Activated CD8-positive, alpha-beta T cell treated with anti-CD3 and anti-CD28 coated beads for 36 hours (primary cell): Measurements from ENCODE around the gene LRP1B. TPM values are rescaled to one million over a fixed set of nuclear protein-coding genes. Genes with fewer than 3 reads are reported as not detected.
"Not testable (repeated sequence)": the region's sequence is repeated elsewhere in the genome, so short reads cannot be mapped to it uniquely, and the experiment has no call there.

ENCODE experiments used
- ATAC-seq: fragments of 200-7000 bp; cut with Tn5 transposase; one replicate; pipeline ENCODE4 v1.10.0; 2021; ENCODE audit warnings: mild to moderate bottlenecking, moderate library complexity
- CTCF ChIA-PET: fragments of 350-600 bp; sonication (Branson Sonifier 250); formaldehyde crosslinking; loops from one replicate; lab custom pipeline; 2021; ENCODE audit warnings: antibody characterized with exemption; lab: Charles Lee
- POLR2A ChIA-PET: fragments of 350-600 bp; sonication (Branson Sonifier 250); formaldehyde crosslinking; loops from one replicate; lab custom pipeline; 2021; ENCODE audit warnings: antibody characterized with exemption; lab: Charles Lee
- DNase-seq: peaks from one replicate; pipeline ENCODE4 v3.0.0-alpha.2; 2020
- H3K27ac Mint-ChIP-seq: one replicate; pipeline ENCODE4 v1.8.0; 2021; ENCODE audit warnings: mild to moderate bottlenecking, mixed read lengths
- H3K27me3 Mint-ChIP-seq: one replicate; pipeline ENCODE4 v1.8.0; 2021; ENCODE audit warnings: mixed read lengths
- H3K36me3 Mint-ChIP-seq: one replicate; pipeline ENCODE4 v1.8.0; 2021; ENCODE audit warnings: low read depth, mixed read lengths
- H3K4me1 Mint-ChIP-seq: one replicate; pipeline ENCODE4 v1.8.0; 2021; ENCODE audit warnings: low read depth, mixed read lengths
- H3K4me3 Mint-ChIP-seq: one replicate; pipeline ENCODE4 v1.8.0; 2021; ENCODE audit warnings: mild to moderate bottlenecking, moderate library complexity, mixed read lengths
- H3K9me3 Mint-ChIP-seq: one replicate; pipeline ENCODE4 v1.8.0; 2021; ENCODE audit warnings: mixed read lengths
- intact Hi-C: fragments of 100-400 bp; cut with micrococcal nuclease; formaldehyde crosslinking; loops from one replicate; pipeline ENCODE4 v1.10.0; 2022
- total RNA-seq, 2 experiments: library from RNA; stranded (reverse); gene quantifications; one replicate each; pipeline ENCODE4 v1.2.3, GENCODE V29; 2021
- TF ChIP-seq, protein P1 (sequence below): fragments of 200-600 bp; IDR thresholded peaks from one replicate; pipeline ENCODE4 v1.8.0; 2022; ENCODE audit warnings: antibody characterized with exemption, mild to moderate bottlenecking

The LRP1B gene
- total RNA-seq, 2 experiments from 2014 or later = not detected

DNA sequence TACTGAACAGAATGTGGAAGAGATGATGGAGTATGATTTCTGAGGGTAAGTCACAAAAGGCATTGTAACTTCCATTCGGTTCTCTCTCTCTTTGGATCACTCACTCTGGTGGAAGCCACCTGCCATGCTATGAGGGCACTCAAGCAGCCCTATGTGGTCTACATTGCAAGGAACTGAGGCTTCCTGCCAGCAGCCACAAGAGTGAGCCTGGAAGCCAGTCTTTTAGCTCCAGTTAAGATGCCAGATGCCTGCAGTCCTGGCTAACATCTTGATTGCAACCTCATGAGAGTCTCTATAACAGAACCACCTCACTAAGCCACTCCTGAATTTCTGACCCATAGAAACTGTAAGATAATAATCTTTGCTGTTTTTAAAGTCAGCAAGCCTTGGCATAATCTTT is 935.7 kb downstream of the LRP1B start:
- CTCF ChIA-PET = no interaction called here
- H3K36me3 Mint-ChIP-seq = no peaks in the 10 kb centered on the region
- DNase-seq (no peak), ATAC-seq (no peak)
- H3K27me3 Mint-ChIP-seq = no peaks in the 10 kb centered on the region
- no peak overlapping the region for H3K4me3 Mint-ChIP-seq
- peaks cover 15% of the 10 kb centered on the region for H3K9me3 Mint-ChIP-seq
- POLR2A ChIA-PET = no interaction called here
- H3K4me1 Mint-ChIP-seq = no peaks in the 10 kb centered on the region
- intact Hi-C loops = no loop called here
- H3K27ac Mint-ChIP-seq = no peak overlapping the region
- TF ChIP-seq, protein P1, sequence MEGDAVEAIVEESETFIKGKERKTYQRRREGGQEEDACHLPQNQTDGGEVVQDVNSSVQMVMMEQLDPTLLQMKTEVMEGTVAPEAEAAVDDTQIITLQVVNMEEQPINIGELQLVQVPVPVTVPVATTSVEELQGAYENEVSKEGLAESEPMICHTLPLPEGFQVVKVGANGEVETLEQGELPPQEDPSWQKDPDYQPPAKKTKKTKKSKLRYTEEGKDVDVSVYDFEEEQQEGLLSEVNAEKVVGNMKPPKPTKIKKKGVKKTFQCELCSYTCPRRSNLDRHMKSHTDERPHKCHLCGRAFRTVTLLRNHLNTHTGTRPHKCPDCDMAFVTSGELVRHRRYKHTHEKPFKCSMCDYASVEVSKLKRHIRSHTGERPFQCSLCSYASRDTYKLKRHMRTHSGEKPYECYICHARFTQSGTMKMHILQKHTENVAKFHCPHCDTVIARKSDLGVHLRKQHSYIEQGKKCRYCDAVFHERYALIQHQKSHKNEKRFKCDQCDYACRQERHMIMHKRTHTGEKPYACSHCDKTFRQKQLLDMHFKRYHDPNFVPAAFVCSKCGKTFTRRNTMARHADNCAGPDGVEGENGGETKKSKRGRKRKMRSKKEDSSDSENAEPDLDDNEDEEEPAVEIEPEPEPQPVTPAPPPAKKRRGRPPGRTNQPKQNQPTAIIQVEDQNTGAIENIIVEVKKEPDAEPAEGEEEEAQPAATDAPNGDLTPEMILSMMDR = no peak

DNA sequence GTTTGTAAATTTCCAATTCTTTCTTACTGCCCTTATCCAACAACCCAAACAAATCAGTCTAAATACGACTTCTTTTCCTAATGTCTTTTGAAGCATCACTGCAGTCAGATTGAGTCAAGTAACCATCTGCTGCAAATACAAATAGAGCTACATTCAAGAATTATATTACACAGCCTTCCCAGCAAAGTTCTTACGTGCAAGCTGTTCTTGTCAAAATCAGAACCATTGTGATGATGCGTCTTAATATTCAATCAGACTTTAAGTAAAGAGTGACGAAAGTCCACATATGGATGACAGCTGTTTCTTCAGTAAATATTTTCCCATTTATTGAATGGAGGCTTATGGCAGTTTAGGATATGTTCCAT is 943.8 kb downstream of the LRP1B start:
- intact Hi-C loops = no loop called here
- Mint-ChIP-seq H3K9me3 (peaks cover 2% of the 10 kb centered on the region), H3K4me1 (no peaks in the 10 kb centered on the region), H3K36me3 (no peaks in the 10 kb centered on the region), H3K27ac (no peak overlapping the region), H3K27me3 (no peaks in the 10 kb centered on the region), H3K4me3 (no peak overlapping the region)
- ChIA-PET CTCF (no interaction called here), POLR2A (no interaction called here)
- TF ChIP-seq, protein P1 = no peak
- DNase-seq = no peak
- no peak for ATAC-seq

DNA sequence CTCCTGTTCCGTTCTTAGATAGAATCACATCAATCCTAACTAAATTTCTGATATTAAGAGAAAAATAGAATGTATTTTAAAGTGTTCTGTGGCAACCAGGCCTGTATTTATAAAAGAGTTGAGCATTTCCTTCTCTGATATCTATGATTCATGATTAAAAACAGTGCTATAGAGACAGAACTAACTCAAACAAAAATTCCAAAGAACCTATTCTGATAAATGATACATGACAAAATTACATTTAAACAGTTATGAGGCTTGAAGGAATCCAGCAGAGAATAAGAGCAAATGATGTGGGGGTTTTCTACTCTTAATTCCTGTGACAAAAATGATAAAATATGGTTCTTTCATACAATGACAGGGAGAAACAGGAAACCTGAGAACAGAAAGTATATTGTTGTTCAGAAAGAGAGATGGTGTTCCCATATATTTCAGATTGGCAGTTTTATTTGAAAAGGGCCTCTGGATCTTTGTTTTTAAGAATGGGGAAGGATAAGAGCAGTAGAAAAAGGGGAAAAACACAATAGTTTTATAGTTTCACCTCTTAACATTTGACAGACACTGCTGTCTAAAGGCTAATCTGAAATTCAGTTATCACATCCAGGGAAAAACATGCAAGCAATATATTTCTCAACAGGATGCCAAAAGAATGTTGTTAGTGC is 944.3 kb downstream of the LRP1B start:
- no peak overlapping the region for H3K27ac Mint-ChIP-seq
- peaks cover 2% of the 10 kb centered on the region for H3K9me3 Mint-ChIP-seq
- no peaks in the 10 kb centered on the region for H3K27me3 Mint-ChIP-seq
- H3K4me1 Mint-ChIP-seq = no peaks in the 10 kb centered on the region
- H3K4me3 Mint-ChIP-seq = no peak overlapping the region
- H3K36me3 Mint-ChIP-seq = no peaks in the 10 kb centered on the region
- POLR2A ChIA-PET = no interaction called here
- intact Hi-C loops = no loop called here
- CTCF ChIA-PET = no interaction called here
- no peak for ATAC-seq
- TF ChIP-seq, protein P1 = no peak
- no peak for DNase-seq

DNA sequence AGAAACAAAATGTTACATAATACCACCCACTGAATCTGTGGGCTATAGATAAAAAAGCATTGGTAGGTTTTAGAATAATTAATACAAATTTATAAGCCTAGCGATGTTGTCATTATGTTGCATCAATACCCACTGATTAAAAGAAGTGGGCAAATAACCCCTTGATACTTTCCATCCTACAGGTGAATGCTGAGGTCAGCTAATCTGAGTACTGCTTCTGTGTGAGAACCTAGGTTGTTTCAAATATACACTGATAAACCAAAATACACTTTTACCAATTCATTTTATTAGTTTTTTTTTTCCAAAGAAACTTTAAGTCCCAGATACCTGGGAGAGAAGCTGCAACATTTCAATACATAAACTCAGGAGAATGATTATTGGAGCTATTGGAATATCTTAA is 948.6 kb downstream of the LRP1B start:
- Mint-ChIP-seq H3K27ac (no peak overlapping the region), H3K4me1 (no peaks in the 10 kb centered on the region), H3K27me3 (no peaks in the 10 kb centered on the region), H3K4me3 (no peak overlapping the region), H3K9me3 (peaks cover 8% of the 10 kb centered on the region), H3K36me3 (no peaks in the 10 kb centered on the region)
- intact Hi-C loops = no loop called here
- ChIA-PET POLR2A (no interaction called here), CTCF (no interaction called here)
- DNase-seq (no peak), ATAC-seq (no peak)
- TF ChIP-seq, protein P1 = no peak

DNA sequence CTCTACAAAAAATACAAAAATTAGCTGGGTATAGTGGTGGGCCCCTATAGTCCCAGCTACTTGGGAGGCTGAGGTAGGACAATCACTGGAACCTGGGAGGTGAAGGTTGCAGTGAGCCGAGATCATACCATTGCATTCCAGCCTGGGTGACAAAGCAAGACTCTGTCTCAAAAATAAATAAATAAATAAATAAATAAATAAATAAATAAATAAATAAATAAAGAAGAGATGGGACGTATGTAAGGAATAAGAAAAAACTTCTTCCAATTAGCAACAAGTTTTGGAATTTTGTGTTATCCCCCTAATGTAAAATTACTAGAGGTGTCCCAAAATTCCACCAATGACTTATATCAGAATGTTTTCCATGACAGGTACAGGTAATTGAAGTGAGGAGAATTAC is 961.7 kb downstream of the LRP1B start:
- intact Hi-C loops, POLR2A ChIA-PET, DNase-seq, H3K27ac Mint-ChIP-seq, H3K9me3 Mint-ChIP-seq, ATAC-seq, H3K36me3 Mint-ChIP-seq, H3K27me3 Mint-ChIP-seq, H3K4me3 Mint-ChIP-seq, H3K4me1 Mint-ChIP-seq, CTCF ChIA-PET: not testable (repeated sequence)
